Duodenal mucosa (tissue), 2 donors: ENCODE measurements around the gene VN1R5.

ENCODE experiments used
- H3K27ac ChIP-seq: one replicate; pipeline ENCODE4 v1.7.0; 2013; ENCODE audit warnings: low read depth, low read length
- H3K27me3 ChIP-seq, 2 donors: one replicate each; pipeline ENCODE4 v1.7.0; 2013; ENCODE audit warnings: low read length in 2 of 2, control low read depth in 1 of 2; ENCODE audit not compliant: insufficient read depth in 2 of 2, control insufficient read depth in 1 of 2
- H3K36me3 ChIP-seq, 2 donors: one replicate each; pipeline ENCODE4 v1.7.0; 2013; ENCODE audit warnings: low read length in 2 of 2, control low read depth in 1 of 2; ENCODE audit not compliant: insufficient read depth in 2 of 2, control insufficient read depth in 1 of 2
- H3K4me1 ChIP-seq, 2 donors: one replicate each; pipeline ENCODE4 v1.7.0; 2013; ENCODE audit warnings: low read length in 2 of 2, control low read depth in 1 of 2; ENCODE audit not compliant: insufficient read depth in 2 of 2, control insufficient read depth in 1 of 2
- H3K4me3 ChIP-seq, 2 donors: one replicate each; pipeline ENCODE4 v1.7.0; 2013; ENCODE audit warnings: low read length in 2 of 2, low read depth in 1 of 2
- H3K9ac ChIP-seq, 2 donors: one replicate each; pipeline ENCODE4 v1.7.0; 2013; ENCODE audit warnings: low read length in 2 of 2, low read depth in 1 of 2
- H3K9me3 ChIP-seq, 2 donors: one replicate each; pipeline ENCODE4 v1.7.0; 2013; ENCODE audit warnings: low read length in 2 of 2, control low read depth in 1 of 2; ENCODE audit not compliant: control insufficient read depth in 1 of 2

Gene VN1R5

DNA sequence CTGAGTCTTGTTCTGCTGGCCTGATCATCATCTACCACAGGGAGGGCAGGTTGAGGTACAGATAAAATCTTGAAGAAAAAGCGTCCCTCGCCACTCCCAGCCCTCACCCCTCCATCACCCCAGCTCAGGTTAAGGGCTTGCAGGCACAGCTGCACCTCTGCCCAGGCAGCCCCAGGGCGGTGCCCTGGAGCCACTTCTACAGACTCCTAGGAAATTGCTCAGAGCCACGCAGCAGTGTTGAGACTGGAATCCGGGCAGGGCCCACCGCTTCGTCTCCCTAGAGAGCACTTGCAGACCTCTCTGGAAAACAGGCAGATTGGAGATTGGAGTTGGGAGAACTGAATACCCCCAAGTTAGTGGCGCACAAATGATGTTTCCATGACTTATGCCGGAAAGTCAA, 35.3 kb downstream of the VN1R5 start:
- H3K27me3 ChIP-seq: no peaks in the 10 kb centered on the region
- no peaks in the 10 kb centered on the region for H3K36me3 ChIP-seq
- no peak overlapping the region for H3K27ac ChIP-seq
- no peak overlapping the region for H3K9ac ChIP-seq
- no peaks in the 10 kb centered on the region for H3K4me1 ChIP-seq
- peaks cover 0 to 6% of the 10 kb centered on the region in 2 donors for H3K9me3 ChIP-seq
- no peak overlapping the region for H3K4me3 ChIP-seq

DNA sequence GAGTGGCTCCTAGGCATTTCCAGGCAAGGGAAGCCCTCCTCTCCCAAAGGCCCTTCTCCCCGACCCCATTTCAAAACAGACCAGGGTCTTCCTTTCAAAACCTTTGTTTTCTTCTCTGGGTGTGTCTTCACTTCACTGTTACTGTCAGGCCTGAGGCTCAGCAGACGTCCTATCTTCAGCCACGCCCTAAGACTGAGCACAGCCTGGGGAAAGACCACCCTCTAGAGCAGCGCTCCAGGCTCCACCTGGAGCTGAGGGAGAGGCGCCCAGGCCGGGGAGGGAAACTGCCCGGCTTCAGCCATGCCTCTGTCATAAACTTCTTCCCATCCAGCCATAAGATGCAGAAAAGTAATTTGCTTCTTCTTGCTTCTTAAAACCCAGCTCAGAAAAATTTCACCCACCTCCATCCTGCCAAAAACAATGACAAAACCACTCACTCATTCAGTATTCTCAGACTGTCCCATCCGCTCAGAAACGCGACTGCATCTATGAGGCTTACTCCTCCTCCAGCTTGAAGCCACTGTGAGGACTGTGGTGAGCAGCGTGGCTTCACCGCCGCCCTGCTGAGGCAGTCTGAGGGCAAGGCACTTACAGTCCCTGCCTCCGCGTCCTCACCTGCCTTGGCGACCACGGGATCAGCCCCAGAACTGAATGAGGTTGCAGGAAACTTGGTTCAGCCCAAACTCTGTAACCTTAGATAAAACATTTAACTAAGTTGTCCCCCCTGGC, 36.1 kb downstream of the VN1R5 start:
- Histone ChIP-seq H3K4me3 (no peak overlapping the region), H3K4me1 (no peaks in the 10 kb centered on the region), H3K27me3 (no peaks in the 10 kb centered on the region), H3K27ac (no peak overlapping the region), H3K9me3 (peaks cover 0 to 4% of the 10 kb centered on the region in 2 donors), H3K9ac (no peak overlapping the region), H3K36me3 (no peaks in the 10 kb centered on the region)

DNA sequence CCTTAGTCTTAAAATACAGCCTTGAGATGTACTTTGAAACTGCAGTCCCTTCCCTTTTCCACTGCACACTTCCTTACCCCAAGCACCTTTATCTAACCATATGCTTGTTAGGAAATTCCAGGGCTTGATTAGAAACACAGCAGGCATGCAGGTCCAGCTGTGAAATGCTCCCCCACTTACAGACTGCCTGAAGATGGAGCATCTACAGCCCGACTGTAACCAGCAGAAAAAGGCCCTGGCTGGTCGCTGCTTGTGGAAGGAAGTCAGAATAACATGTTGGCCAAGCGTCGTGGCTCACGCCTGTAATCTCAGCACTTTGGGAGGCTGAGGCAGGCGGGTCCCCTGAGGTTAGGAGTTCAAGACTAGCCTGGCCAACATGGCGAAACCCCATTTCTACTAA, 37.2 kb downstream of the VN1R5 start:
- Histone ChIP-seq H3K9me3 (no peaks in the 10 kb centered on the region), H3K36me3 (no peaks in the 10 kb centered on the region), H3K4me1 (no peaks in the 10 kb centered on the region), H3K9ac (no peak overlapping the region), H3K27ac (no peak overlapping the region), H3K27me3 (no peaks in the 10 kb centered on the region), H3K4me3 (no peak overlapping the region)

DNA sequence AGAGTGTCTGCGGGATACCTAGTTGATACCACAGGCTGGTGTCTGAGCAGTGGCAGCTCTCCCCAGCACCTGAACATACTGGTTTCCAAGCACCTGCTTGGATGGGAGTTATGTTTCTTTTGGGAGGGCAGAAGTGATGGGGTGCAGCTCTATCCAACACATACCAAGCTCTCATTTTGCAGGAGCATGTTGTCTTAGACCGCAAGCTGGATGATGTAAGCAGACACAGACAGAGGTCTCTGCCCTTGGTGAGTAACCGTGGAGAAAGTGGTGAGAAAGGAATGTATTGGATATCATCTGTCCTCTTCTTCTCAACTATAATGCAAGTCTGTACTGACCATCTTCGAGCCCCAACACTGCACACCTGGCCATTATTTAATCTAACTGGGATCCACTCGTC, 38.4 kb downstream of the VN1R5 start:
- Histone ChIP-seq H3K9ac (no peak overlapping the region), H3K27ac (no peak overlapping the region), H3K9me3 (no peaks in the 10 kb centered on the region), H3K36me3 (peaks cover 0 to 5% of the 10 kb centered on the region in 2 donors), H3K4me1 (no peaks in the 10 kb centered on the region), H3K27me3 (no peaks in the 10 kb centered on the region), H3K4me3 (no peak overlapping the region)

DNA sequence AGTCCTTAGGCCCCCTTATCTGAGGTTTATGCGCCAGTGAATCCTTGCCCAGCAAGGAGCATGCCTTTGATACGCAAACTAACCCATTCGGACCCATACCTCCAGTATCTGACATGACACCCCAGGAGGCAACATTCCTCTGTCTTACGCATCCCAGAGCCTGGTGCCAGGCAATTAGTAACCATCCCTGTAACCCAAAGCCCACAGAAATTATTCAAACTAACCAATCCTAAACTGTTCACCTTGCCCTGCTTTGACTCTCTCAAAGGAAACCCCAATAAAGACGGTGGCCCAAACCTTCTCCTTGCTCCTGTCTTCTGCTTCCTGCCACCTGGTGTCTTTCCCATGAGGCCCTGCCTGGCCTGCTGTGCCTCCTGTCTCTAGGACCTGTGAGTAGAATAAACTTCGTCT, 39.4 kb downstream of the VN1R5 start:
- Histone ChIP-seq H3K4me3 (no peak overlapping the region), H3K36me3 (peaks cover 0 to 10% of the 10 kb centered on the region in 2 donors), H3K4me1 (no peaks in the 10 kb centered on the region), H3K9me3 (no peaks in the 10 kb centered on the region), H3K27me3 (no peaks in the 10 kb centered on the region), H3K27ac (no peak overlapping the region), H3K9ac (no peak overlapping the region)

DNA sequence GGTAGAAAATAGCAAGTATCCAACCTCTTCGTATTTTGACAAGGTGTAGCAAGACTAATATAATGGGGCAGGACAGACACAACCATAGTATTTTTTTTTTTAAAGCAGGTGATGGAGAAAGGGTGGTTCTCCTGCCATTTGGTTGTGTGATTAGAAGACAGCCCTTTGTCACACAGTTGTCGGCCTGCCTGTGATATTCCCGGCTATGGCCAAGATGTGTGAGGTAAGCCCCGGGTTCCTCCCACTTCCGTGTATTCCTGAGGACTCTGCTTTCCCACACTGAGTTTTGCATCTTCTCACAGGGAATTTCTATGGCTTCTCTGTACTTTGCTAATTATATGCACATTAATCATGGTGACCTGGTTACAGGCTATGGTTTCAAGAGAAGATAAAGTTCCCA, 39.9 kb downstream of the VN1R5 start:
- no peaks in the 10 kb centered on the region for H3K9me3 ChIP-seq
- no peak overlapping the region for H3K27ac ChIP-seq
- H3K36me3 ChIP-seq: peaks cover 0 to 14% of the 10 kb centered on the region in 2 donors
- H3K9ac ChIP-seq: no peak overlapping the region
- H3K4me1 ChIP-seq: no peaks in the 10 kb centered on the region
- H3K4me3 ChIP-seq: no peak overlapping the region
- H3K27me3 ChIP-seq: no peaks in the 10 kb centered on the region

DNA sequence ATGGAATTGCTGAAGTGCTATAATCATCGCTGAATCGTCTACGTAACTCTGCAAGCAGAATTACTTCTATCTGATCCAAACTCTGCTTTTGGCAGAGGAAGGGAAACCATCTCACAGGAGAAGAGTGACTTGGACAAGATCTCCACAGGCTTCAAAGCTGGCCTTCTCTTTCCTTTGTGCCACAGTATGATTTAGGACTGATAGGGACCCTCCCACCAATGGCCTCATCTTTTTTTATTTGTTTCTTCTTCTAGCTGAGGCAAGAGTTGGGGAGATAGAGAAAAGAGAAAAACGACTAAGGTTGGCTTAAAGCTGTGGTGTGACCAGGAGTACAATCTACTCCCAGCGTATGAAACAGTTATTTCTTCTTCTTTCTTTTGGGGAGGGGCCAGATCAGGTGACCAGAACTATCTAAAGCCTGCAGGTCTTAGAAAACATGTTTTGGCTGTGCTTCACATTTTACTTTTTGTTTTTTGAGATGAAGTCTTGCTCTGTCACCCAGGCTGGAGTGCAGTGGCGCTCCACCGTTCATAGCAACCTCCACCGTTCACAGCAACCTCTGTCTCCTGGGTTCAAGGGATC, 40.8 kb downstream of the VN1R5 start:
- Histone ChIP-seq H3K4me3 (no peak overlapping the region), H3K4me1 (no peaks in the 10 kb centered on the region), H3K9me3 (no peaks in the 10 kb centered on the region), H3K27ac (no peak overlapping the region), H3K27me3 (no peaks in the 10 kb centered on the region), H3K36me3 (peaks cover 0 to 14% of the 10 kb centered on the region in 2 donors), H3K9ac (no peak overlapping the region)

DNA sequence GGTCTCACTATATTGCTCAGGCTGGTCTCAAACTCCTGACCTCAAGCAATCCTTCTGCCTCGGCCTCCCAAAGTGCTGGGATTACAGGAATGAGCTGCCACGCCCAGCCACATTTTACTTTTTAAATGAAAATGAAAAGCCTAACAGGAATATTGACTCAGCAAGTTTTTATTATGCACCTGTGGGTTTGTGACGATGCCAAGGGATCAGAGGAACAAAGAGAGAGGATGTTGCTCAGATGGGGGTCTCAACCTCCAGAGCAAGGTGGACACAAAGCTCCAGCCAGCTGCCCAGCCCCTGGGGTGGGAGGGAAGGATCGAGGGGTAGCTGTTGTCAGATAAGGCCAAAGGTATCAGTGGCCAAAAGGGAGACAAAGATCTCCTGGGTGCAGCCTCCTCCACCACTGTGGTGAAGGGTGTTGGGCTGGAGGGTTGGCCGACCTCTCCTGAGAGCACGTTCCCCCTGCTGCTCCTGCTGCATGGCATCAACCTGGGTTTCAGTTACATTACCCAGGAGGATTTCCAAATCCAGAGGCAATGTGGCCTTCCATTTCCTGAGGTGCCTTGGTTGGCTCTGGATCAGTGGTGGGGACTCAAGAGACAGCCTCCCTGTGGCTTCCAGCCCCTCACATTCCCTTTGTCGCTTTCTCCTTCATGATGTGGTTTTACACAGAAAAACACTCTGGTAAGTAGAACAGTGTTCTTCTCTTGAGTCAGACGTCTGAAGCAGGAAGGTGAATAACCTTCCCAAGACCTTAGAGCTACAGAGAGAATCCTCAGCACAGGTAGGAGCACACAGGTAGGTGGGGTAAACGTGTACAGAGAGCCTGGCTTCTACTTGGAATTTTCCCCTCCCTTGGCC, 41.6 kb downstream of the VN1R5 start:
- no peaks in the 10 kb centered on the region for H3K27me3 ChIP-seq
- no peak overlapping the region for H3K27ac ChIP-seq
- no peak overlapping the region for H3K4me3 ChIP-seq
- H3K36me3 ChIP-seq: peaks cover 0 to 17% of the 10 kb centered on the region in 2 donors
- H3K4me1 ChIP-seq: no peaks in the 10 kb centered on the region
- H3K9ac ChIP-seq: no peak overlapping the region
- no peaks in the 10 kb centered on the region for H3K9me3 ChIP-seq

DNA sequence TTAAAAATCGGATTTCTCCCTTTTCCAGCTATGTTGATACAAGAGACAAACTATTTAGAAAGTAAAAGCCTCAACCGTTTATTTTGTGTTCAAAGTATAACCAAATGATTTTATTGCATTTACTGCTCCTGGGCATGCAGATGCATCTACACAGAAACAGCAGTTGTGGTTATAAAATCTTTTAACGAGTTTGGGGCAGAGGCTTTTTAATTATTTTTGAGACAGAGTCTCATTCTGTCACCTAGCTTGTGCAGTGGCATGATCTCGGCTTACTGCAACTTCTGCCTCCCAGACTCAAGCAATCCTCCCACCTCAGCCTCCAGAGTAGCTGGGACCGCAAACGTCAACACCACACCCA, 42.2 kb downstream of the VN1R5 start:
- Histone ChIP-seq H3K27ac (no peak overlapping the region), H3K27me3 (no peaks in the 10 kb centered on the region), H3K9ac (no peak overlapping the region), H3K9me3 (no peaks in the 10 kb centered on the region), H3K36me3 (peaks cover 5 to 23% of the 10 kb centered on the region in 2 donors), H3K4me3 (no peak overlapping the region), H3K4me1 (peaks cover 0 to under 1% of the 10 kb centered on the region in 2 donors)

DNA sequence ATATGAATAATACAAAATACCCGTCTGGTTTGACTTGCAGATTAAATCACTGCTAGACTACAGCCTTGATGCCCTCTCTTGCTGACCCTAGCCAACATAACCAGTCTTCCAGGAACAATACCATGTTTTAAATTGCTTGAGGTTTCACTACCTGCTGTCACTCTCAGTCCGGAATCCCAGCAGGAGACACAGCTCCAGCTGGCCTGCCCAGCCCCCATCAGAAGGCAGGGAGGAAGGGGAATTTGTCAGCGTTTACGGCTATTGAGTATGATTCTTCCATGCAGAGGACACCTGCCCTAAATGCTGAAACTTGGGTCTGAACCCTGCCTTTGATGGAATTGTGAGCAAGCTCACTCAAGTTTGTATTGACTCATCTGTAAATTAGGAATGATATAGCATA, 42.8 kb downstream of the VN1R5 start:
- H3K27me3 ChIP-seq: no peaks in the 10 kb centered on the region
- H3K36me3 ChIP-seq: peaks cover 5 to 29% of the 10 kb centered on the region in 2 donors
- peaks cover 3 to 4% of the 10 kb centered on the region in 2 donors for H3K4me1 ChIP-seq
- no peak overlapping the region for H3K9ac ChIP-seq
- no peak overlapping the region for H3K27ac ChIP-seq
- no peak overlapping the region for H3K4me3 ChIP-seq
- H3K9me3 ChIP-seq: no peaks in the 10 kb centered on the region
